ENCODE data around the gene CEMIP. TPM values are rescaled to one million over a fixed set of nuclear protein-coding genes. Genes with fewer than 3 reads are reported as not detected.

CEMIP gene
- total and polyA plus RNA-seq, 2 of the 13 experiments (the other 11 are each of a cell fraction or from before 2014, with no cell fraction given), result 4.3 to 28.5 TPM

- peak; percentile 52; the same call in 1 of the 2 replicates for TF ChIP-seq RBFOX2 (IDR thresholded peaks at IDR 0.05; ENCODE audit: low read depth, low read length)
- no peak for TF ChIP-seq PCBP2 (optimal IDR thresholded peaks at IDR 0.05; ENCODE audit: low read depth, low read length, poor library complexity, severe bottlenecking)
- TF ChIP-seq SYNCRIP (IDR thresholded peaks at IDR 0.05; ENCODE audit: insufficient read depth, low read depth, low read length), result no peak
- TF ChIP-seq ZBTB7A (CRISPR knock-in tag; IDR thresholded peaks at IDR 0.05), result peak; percentile 56; the same call in 1 of the 2 replicates
- no peak; the same call in 1 of the 2 replicates for TF ChIP-seq ZBTB8A (CRISPR knock-in tag; IDR thresholded peaks at IDR 0.05; ENCODE audit: borderline replicate concordance, low read depth)
- peak; percentile 77; the same call in 1 of the 2 replicates for TF ChIP-seq BCL6 (CRISPR knock-in tag; IDR thresholded peaks at IDR 0.05)
- no peak for TF ChIP-seq BCLAF1 (IDR thresholded peaks at IDR 0.05)
- no peak for TF ChIP-seq USF2 (IDR thresholded peaks at IDR 0.05; ENCODE audit: low read depth, low read length)
- no peak for TF ChIP-seq USF2 (CRISPR knock-in tag; IDR thresholded peaks at IDR 0.05; ENCODE audit: borderline replicate concordance)
- peak; percentile 52; the same call in 1 of the 2 replicates for TF ChIP-seq KAT7 (CRISPR knock-in tag; IDR thresholded peaks at IDR 0.05; ENCODE audit: borderline replicate concordance)
- TF ChIP-seq AKNA (CRISPR knock-in tag; IDR thresholded peaks at IDR 0.05; ENCODE audit: borderline replicate concordance), result peak; percentile 94
- TF ChIP-seq ZNF468 (CRISPR knock-in tag; IDR thresholded peaks at IDR 0.05), result 0 out of 2 replicates have a peak, but pooled peaks have one; percentile 85
- TF ChIP-seq CERS6 (CRISPR knock-in tag; IDR thresholded peaks at IDR 0.05), result peak; percentile 92
- TF ChIP-seq ZFP62 (CRISPR knock-in tag; IDR thresholded peaks at IDR 0.05), result no peak
- TF ChIP-seq HNRNPK (IDR thresholded peaks at IDR 0.05; ENCODE audit: low read depth, low read length, poor library complexity, severe bottlenecking), result no peak
- TF ChIP-seq ATF7-NPFF (CRISPR knock-in tag; IDR thresholded peaks at IDR 0.05; ENCODE audit: low read depth), result peak; percentile 98
- TF ChIP-seq TEAD3 (CRISPR knock-in tag; optimal IDR thresholded peaks at IDR 0.05; ENCODE audit: borderline replicate concordance), result peak; percentile 64
Observed at GRCh38 chr15:80780416-80781221, 1.4 kb downstream of the CEMIP start (continued).
